HG03378 (cell line): ENCODE data around the gene RNU2-1.
"Not testable (repeated sequence)": the region's sequence is repeated elsewhere in the genome, so short reads cannot be mapped to it uniquely, and the experiment has no call there.

Experiments
- ATAC-seq: cut with Tn5 transposase; IDR thresholded peaks from one replicate; pipeline ENCODE4 v1.9.1; 2021; ENCODE audit warnings: mild to moderate bottlenecking, moderate library complexity; ENCODE audit not compliant: unreplicated experiment

The RNU2-1 gene

DNA sequence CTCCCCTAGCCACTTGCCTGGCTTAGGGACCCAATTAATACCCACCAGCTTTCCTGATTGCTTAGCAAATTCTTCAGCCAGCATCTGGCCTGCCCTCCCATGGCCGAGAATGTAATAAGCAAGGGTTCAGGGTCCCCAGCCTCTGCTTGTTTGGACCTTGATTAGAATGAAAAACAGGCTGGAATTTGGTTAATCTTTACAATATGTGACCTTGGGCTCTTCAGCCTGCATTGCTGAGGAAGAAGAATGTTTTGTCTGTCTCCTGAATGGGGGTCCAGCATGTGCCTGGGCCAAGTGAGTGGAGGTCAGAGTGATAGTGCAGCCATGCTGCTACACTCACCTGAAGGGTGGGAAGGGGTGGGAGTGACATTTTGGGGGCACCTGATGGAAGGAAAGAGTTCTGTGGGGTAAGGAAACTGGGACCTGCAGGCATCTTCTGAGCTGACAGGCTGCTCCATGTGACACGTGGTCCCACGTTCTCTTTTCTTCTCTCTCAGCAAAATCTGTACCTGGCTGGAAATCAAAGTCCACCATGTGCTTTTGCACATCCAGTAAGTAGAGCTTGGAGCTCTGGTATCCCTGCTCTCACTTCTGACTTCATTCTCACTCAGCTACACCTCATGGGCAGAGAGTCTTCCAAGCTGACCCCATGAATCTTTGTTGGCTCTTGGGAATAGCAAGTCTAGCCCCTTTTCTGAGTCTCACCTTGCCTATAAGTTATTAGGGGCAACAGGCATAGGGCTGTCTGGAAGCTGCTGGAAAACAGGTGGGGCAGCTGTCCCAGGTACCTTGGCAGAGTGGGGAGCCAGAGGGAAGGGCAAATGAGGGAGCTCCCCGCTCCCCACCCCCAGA, 16.8 kb downstream of the RNU2-1 start:
- no peak for ATAC-seq

GRCh38 chr17:43216369-43216761, 17.4 kb downstream of the RNU2-1 start:
- no peak for ATAC-seq

DNA sequence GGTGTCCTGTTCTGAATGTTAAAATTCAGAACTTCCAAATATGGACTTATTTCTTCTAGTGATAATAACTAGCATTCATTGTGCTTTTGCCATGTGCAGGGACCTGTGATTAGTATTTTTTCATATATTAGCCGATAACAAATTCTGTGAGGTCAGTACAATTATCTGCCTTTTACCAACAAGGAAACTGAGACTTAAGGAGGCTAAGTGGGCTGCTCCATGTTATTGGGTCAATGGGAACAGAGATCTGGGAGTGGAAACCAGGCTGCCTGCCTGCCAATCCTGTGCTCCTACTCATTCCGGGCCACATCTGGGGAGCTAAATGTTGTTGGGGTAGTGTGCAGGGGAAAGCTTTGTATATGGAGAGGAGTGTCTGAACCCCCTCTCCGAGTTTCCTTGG, 18.4 kb downstream of the RNU2-1 start:
- no peak for ATAC-seq

DNA sequence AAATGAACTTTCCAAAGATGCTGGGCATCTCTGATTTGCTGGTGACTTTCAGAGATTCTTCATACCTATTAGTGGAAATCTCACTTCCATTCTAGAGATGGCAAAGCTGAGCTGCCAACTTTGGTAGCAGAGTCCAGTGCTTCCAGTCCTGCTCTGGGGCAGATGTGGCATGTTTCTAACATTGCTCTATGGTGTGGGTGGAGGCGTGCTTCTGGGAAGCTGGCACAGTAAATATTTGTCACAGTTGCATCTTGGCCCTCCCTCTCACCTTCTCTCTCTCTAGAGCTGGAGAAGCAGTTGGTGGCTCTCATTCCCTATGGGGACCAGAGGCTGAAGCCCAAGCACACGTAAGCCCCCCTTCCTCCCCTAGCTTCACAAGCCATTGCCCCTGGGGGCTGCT, 20.2 kb downstream of the RNU2-1 start:
- no peak for ATAC-seq

GRCh38 chr17:43212641-43213490, 20.9 kb downstream of the RNU2-1 start:
- no peak for ATAC-seq

DNA sequence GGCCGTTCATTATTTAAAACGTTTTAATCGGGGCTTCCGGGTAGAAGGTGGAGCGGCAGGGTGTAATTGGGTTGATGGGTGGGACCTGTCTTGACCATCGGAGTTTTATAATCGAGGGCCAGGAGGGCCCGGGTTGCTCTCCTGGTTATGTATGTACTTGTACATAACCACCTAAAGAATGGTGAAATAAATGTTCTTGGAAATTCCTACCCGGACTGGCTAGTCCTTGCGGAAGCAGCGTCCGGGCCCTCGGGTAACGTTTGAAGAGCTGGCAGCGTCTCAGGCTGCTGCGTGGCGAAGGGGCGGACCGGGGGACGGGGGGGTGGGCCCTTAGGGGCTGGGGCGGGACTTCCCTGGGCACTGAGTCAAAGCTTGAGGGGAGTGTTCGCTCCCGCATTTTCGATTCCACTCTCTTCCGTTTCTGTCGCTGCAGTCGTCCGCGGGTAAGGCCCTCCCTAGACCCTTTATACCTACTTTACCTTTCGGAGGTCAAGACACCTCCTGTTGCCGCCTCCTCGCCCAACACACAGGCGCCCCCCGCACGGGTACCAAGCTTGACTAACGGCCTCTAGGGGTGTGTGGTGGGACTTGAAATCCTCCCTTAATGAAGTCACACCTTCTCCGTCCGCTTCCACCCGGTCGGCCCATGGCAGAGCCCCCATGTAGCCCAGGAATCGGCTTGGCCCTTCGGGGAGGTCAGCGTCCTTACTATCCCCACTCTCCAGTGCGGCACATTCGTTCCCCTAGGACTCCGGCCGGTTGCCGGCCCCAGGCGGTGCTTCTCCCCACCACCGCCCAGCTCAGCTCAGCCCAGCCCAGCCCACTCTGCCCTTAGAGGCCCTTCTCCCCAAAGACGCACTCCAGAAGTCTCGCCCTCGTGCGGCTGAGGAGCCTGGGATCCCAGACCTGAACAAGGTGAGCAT, 22.0 kb downstream of the RNU2-1 start, which contains the start of gene TMEM106A:
TSS of gene TMEM106A (plus strand) at position 396 of the 923 bp plus-strand sequence. CDS start 1,167 bp downstream, outside the sequence.
- ATAC-seq = peak; percentile 63

- ATAC-seq = no peak
Measured at GRCh38 chr17:43211123-43211479, 22.7 kb downstream of the RNU2-1 start.

DNA sequence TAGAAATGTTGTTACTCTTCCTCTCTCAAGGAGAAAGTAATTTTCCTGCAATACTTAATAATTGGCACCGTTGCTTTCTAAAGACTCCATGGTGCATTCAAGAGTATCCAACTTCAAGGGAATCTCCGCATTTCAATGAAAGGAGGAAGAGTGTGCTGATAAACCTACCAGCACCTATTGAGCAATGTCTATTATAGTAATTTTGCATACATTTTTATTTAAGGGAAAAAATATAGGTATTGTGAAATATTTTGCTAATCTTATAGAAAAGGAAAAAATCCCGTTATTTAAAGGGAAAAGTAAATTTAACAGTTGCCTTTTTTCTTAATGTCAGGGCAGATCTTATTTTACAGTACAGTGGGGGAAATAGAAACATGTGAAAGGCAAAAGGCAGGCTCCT, 23.2 kb downstream of the RNU2-1 start:
- ATAC-seq = no peak

GRCh38 chr17:43203013-43203412, 30.8 kb downstream of the RNU2-1 start:
- ATAC-seq = not testable (repeated sequence)

DNA sequence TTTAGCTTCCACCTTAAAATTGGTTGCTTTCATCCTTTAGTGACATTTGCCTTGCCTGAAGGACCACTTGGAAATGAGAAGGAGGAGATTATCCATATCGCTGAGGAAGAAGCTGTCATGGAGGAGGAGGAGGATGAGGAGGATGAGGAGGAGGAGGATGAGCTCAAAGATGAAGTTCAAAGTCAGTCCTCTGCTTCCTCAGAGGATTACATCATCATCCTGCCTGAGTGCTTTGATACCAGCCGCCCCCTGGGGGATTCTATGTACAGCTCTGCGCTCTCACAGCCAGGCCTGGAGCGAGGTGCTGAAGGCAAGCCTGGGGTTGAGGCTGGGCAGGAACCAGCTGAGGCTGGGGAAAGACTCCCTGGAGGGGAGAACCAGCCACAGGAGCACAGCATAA, 33.6 kb downstream of the RNU2-1 start:
- no peak for ATAC-seq

- ATAC-seq = no peak
Measured at GRCh38 chr17:43199633-43200032, 34.1 kb downstream of the RNU2-1 start.

- ATAC-seq = no peak
Measured at GRCh38 chr17:43193251-43193650, 40.5 kb downstream of the RNU2-1 start.

GRCh38 chr17:43186656-43187055, 47.1 kb downstream of the RNU2-1 start:
- ATAC-seq = not testable (repeated sequence)

- ATAC-seq = no peak
Measured at GRCh38 chr17:43183921-43184320, 49.9 kb downstream of the RNU2-1 start.
